MM.1S (cell line): ENCODE data around the gene GCNT1.

ENCODE experiments used
- CTCF ChIP-seq: fragments of 300-600 bp; sonication (generic); IDR thresholded peaks from 2 replicates; pipeline ENCODE4 v1.5.1; 2016; ENCODE audit warnings: antibody characterized with exemption, low read length, mixed read lengths
- EZH2 ChIP-seq: fragments of 300-600 bp; sonication (generic); optimal IDR thresholded peaks from 2 replicates; pipeline ENCODE3; 2017; ENCODE audit warnings: low read depth, mild to moderate bottlenecking, antibody characterized with exemption, low read length, mixed read lengths
- EZH2phosphoT487 ChIP-seq: fragments of 300-600 bp; sonication (generic); IDR thresholded peaks from 2 replicates; pipeline ENCODE4 v1.6.1; 2018; ENCODE audit warnings: antibody characterized with exemption, low read length

- no peak for TF ChIP-seq CTCF
- no peak for TF ChIP-seq EZH2
- TF ChIP-seq EZH2phosphoT487: no peak
Measured at GRCh38 chr9:76519075-76519835, 60.3 kb downstream of the GCNT1 start.
